Umbilical cord (tissue), 2 donors: ENCODE measurements around the gene CAV3. TPM values are rescaled to one million over a fixed set of nuclear protein-coding genes. Genes with fewer than 3 reads are reported as not detected.

Experiments used
- DNase-seq: peaks from one replicate; pipeline ENCODE4 v3.0.0-alpha.2; 2015; ENCODE audit warnings: low spot score
- total RNA-seq: library from RNA; depleted of rRNA; stranded (reverse); fragments of >200 nt; gene quantifications from one replicate; pipeline ENCODE4 v1.2.3, GENCODE V29; 2014; ENCODE audit warnings: low replicate concordance; ENCODE audit not compliant: insufficient read depth

The CAV3 gene
- total RNA-seq, 1 donor from 2014 or later: not detected

GRCh38 chr3:8794247-8794646, 60.6 kb downstream of the CAV3 start:
- no peak for DNase-seq

Other genes with a start within 250 kb of the CAV3 start
- gene LMCD1, start 232.0 kb upstream of the CAV3 start, total RNA-seq: 459 TPM
- gene SSUH2, start 89.0 kb upstream of the CAV3 start, total RNA-seq: 3.9 TPM
- 57.5 TPM for gene OXTR, start 35.8 kb downstream of the CAV3 start, total RNA-seq
- gene RAD18, start 229.7 kb downstream of the CAV3 start, total RNA-seq: 38.3 TPM